Upper lobe of right lung (tissue), 1 donor: ENCODE results near the gene TEAD2. TPM values are rescaled to one million over a fixed set of nuclear protein-coding genes. Genes with fewer than 3 reads are reported as not detected.

ENCODE experiments used
- ATAC-seq: fragments of 200-7000 bp; cut with Tn5 transposase; one replicate; pipeline ENCODE4 v1.9.1; 2020; ENCODE audit warnings: mild to moderate bottlenecking, moderate library complexity
- DNase-seq: peaks from one replicate; pipeline ENCODE4 v3.0.0-alpha.2; 2020
- H3K27ac ChIP-seq: fragments of 200-600 bp; one replicate; pipeline ENCODE4 v1.8.0; 2022
- H3K27me3 ChIP-seq: fragments of 200-600 bp; one replicate; pipeline ENCODE4 v1.8.0; 2022; ENCODE audit warnings: mild to moderate bottlenecking
- H3K36me3 ChIP-seq: fragments of 200-600 bp; one replicate; pipeline ENCODE4 v1.8.0; 2022
- H3K4me1 ChIP-seq: fragments of 200-600 bp; one replicate; pipeline ENCODE4 v1.8.0; 2022
- H3K4me3 ChIP-seq: fragments of 200-600 bp; one replicate; pipeline ENCODE4 v1.8.0; 2022; ENCODE audit warnings: mild to moderate bottlenecking
- H3K9me3 ChIP-seq: fragments of 200-600 bp; one replicate; pipeline ENCODE4 v1.8.0; 2022
- intact Hi-C: fragments of 100-400 bp; cut with DNase I; formaldehyde crosslinking; loops from one replicate; pipeline ENCODE4 v1.11.0; 2022
- total RNA-seq: library from RNA; stranded (reverse); fragmentation: NEBNext Ultra II Directional; extraction: Animal tissue kit (Norgen Biotek cat#: 25700); gene quantifications from one replicate; pipeline ENCODE4 v1.2.1, GENCODE V29; 2021
- TF ChIP-seq, protein P1 (sequence below): fragments of 200-600 bp; IDR thresholded peaks from one replicate; pipeline ENCODE4 v1.8.0; 2022; ENCODE audit warnings: antibody characterized with exemption
- donor health status: DM: no; HTN: yes; CAD: no; lungs with severe emphysema.

Gene TEAD2
- total RNA-seq, 1 donor from 2014 or later: 36.4 TPM

DNA sequence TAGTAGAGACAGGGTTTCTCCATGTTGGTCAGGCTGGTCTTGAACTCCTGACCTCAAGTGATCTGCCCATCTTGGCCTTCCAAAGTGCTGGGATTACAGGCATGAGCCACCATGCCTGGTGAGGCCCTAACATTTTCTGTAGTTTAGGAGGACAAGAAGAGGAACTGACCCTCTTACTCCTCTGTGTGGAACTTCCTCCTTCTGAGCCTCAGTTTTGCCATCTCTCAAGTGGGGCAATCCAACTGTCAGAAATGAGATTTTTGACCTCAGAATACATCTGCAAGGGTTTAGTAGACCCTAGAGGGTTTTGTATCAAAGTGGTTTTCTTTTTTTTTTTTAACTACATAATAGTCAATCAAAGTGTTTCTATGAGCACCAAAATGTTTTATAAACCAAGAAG lies 3.9 kb upstream of the TEAD2 start:
- Histone ChIP-seq H3K4me1 (peaks cover 7% of the 10 kb centered on the region), H3K36me3 (no peaks in the 10 kb centered on the region), H3K4me3 (no peak overlapping the region), H3K27me3 (no peaks in the 10 kb centered on the region), H3K9me3 (peaks cover 8% of the 10 kb centered on the region), H3K27ac (no peak overlapping the region)
- DNase-seq: no peak
- TF ChIP-seq, protein P1, sequence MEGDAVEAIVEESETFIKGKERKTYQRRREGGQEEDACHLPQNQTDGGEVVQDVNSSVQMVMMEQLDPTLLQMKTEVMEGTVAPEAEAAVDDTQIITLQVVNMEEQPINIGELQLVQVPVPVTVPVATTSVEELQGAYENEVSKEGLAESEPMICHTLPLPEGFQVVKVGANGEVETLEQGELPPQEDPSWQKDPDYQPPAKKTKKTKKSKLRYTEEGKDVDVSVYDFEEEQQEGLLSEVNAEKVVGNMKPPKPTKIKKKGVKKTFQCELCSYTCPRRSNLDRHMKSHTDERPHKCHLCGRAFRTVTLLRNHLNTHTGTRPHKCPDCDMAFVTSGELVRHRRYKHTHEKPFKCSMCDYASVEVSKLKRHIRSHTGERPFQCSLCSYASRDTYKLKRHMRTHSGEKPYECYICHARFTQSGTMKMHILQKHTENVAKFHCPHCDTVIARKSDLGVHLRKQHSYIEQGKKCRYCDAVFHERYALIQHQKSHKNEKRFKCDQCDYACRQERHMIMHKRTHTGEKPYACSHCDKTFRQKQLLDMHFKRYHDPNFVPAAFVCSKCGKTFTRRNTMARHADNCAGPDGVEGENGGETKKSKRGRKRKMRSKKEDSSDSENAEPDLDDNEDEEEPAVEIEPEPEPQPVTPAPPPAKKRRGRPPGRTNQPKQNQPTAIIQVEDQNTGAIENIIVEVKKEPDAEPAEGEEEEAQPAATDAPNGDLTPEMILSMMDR: no peak
- ATAC-seq: no peak
- intact Hi-C loops: no loop called here

- intact Hi-C loops: no loop called here
- no peaks in the 10 kb centered on the region for H3K27me3 ChIP-seq
- H3K4me3 ChIP-seq: peak overlapping the region; percentile 33
- H3K9me3 ChIP-seq: peaks cover 8% of the 10 kb centered on the region
- peaks cover 3% of the 10 kb centered on the region for H3K36me3 ChIP-seq
- peaks cover 7% of the 10 kb centered on the region for H3K4me1 ChIP-seq
- H3K27ac ChIP-seq: peak overlapping the region; percentile 12
- no peak for DNase-seq
- TF ChIP-seq, protein P1: no peak
- ATAC-seq: no peak
Measured at GRCh38 chr19:49364083-49364737, 2.0 kb upstream of the TEAD2 start.

- H3K4me1 ChIP-seq: peaks cover 7% of the 10 kb centered on the region
- peak within 1 kb of the TSS; percentile 88 for H3K27ac ChIP-seq
- ATAC-seq (peak; percentile 95), DNase-seq (peak; percentile 99)
- peaks cover 10% of the 10 kb centered on the region for H3K36me3 ChIP-seq
- H3K27me3 ChIP-seq: no peaks in the 10 kb centered on the region
- peak within 1 kb of the TSS; percentile 76 for H3K4me3 ChIP-seq
- intact Hi-C loops: no loop called here
- TF ChIP-seq, protein P1: peak; percentile 21
- peaks cover 2% of the 10 kb centered on the region for H3K9me3 ChIP-seq
Measured at GRCh38 chr19:49363268-49364082, 1.3 kb upstream of the TEAD2 start, which contains the start of gene DKKL1. DKKL1 (plus strand) TSS chr19:49363877; CDS start chr19:49363999, 122 bp downstream.

- TF ChIP-seq, protein P1: no peak
- H3K9me3 ChIP-seq: no peaks in the 10 kb centered on the region
- peak overlapping the region; percentile 76 for H3K4me3 ChIP-seq
- H3K4me1 ChIP-seq: peaks cover 7% of the 10 kb centered on the region
- H3K27me3 ChIP-seq: no peaks in the 10 kb centered on the region
- no peak for ATAC-seq
- peaks cover 15% of the 10 kb centered on the region for H3K36me3 ChIP-seq
- peak overlapping the region; percentile 61 for H3K27ac ChIP-seq
- intact Hi-C loops: no loop called here
- peak; percentile 71 for DNase-seq
Measured at GRCh38 chr19:49362929-49363267, 682 bp upstream of the TEAD2 start.

DNA sequence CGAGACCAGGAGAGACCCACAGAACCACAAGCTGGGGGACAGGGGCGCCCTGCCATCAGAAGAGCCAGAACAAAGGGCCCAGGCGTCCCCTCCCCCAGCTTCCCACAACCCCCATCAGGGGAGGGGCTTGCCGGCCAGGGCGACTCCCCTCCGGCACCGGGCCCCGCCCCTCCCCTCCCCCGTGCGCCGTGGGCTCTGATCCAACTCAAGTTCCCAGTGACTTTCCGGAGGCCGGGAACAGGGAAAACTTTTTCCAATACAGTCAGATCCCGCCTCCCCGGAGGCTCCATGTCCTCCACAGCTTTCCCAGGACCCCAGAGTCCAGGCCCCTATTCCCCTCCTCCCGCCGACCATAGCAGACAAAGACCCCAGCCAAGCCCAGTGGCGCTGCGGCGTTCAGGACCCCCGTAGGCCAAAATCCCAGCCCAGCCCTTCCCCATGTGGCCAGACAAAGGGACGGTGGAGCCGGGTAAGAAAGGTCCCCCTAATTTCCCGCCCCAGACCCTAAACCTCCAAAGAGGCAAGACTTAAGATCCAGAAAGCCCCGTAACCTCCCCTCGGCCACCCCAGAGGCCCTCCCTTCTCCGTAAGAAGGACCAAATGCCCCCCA lies 673 bp downstream of the TEAD2 start:
- Histone ChIP-seq H3K4me3 (peak overlapping the region; percentile 76), H3K9me3 (no peaks in the 10 kb centered on the region), H3K27ac (peak overlapping the region; percentile 88), H3K27me3 (no peaks in the 10 kb centered on the region), H3K4me1 (peaks cover 7% of the 10 kb centered on the region), H3K36me3 (peaks cover 15% of the 10 kb centered on the region)
- DNase-seq (peak; percentile 88), ATAC-seq (peak; percentile 40)
- intact Hi-C loops: no loop called here
- TF ChIP-seq, protein P1: no peak
